Activated B cell treated with CpG ODN at 0.5 μM for 24 hours (primary cell): ENCODE measurements around the gene BARHL1. TPM values are rescaled to one million over a fixed set of nuclear protein-coding genes. Genes with fewer than 3 reads are reported as not detected.

ENCODE experiments used
- ATAC-seq: fragments of 200-7000 bp; cut with Tn5 transposase; one replicate; pipeline ENCODE4 v1.10.0; 2021; ENCODE audit warnings: low read depth, mild to moderate bottlenecking, moderate library complexity
- CTCF ChIA-PET: fragments of 350-600 bp; sonication (Branson Sonifier 250); formaldehyde crosslinking; loops from one replicate; lab custom pipeline; 2021; ENCODE audit warnings: antibody characterized with exemption; lab: Charles Lee
- POLR2A ChIA-PET: fragments of 350-600 bp; sonication (Branson Sonifier 250); formaldehyde crosslinking; loops from one replicate; lab custom pipeline; 2021; ENCODE audit warnings: antibody characterized with exemption; lab: Charles Lee
- DNase-seq: peaks from one replicate; pipeline ENCODE4 v3.0.0; 2022
- H3K27ac Mint-ChIP-seq: one replicate; pipeline ENCODE4 v1.8.0; 2020; ENCODE audit warnings: mixed read lengths
- H3K27me3 Mint-ChIP-seq: one replicate; pipeline ENCODE4 v1.8.0; 2021; ENCODE audit warnings: mixed read lengths
- H3K36me3 Mint-ChIP-seq: one replicate; pipeline ENCODE4 v1.8.0; 2021; ENCODE audit warnings: low read depth, mixed read lengths
- H3K4me1 Mint-ChIP-seq: one replicate; pipeline ENCODE4 v1.8.0; 2021; ENCODE audit warnings: mixed read lengths
- H3K4me3 Mint-ChIP-seq: one replicate; pipeline ENCODE4 v1.8.0; 2020; ENCODE audit warnings: mild to moderate bottlenecking, mixed read lengths
- H3K9me3 Mint-ChIP-seq: one replicate; pipeline ENCODE4 v1.8.0; 2020; ENCODE audit warnings: mixed read lengths
- CTCF ChIP-seq: fragments of 200-600 bp; IDR thresholded peaks from one replicate; pipeline ENCODE4 v1.8.0; 2022; ENCODE audit warnings: antibody characterized with exemption, mild to moderate bottlenecking
- intact Hi-C: fragments of 100-400 bp; cut with micrococcal nuclease; formaldehyde crosslinking; loops from one replicate; pipeline ENCODE4 v1.15.1; 2024
- total RNA-seq: library from RNA; stranded (reverse); gene quantifications from 2 replicates; pipeline ENCODE4 v1.2.3, GENCODE V29; 2022

The BARHL1 gene
- total RNA-seq, 1 donor from 2014 or later = not detected

- no peak for DNase-seq
- Mint-ChIP-seq H3K27ac (no peak overlapping the region), H3K27me3 (peaks cover 31% of the 10 kb centered on the region), H3K4me1 (peaks cover 7% of the 10 kb centered on the region), H3K36me3 (peaks cover 34% of the 10 kb centered on the region), H3K9me3 (no peaks in the 10 kb centered on the region), H3K4me3 (no peak overlapping the region)
- intact Hi-C loops = loop anchor here (10.0 kb wide), 1 partner anchor 1927 kb away; the partner anchor contains the start of gene PRDM12
- ChIA-PET POLR2A (no interaction called here), CTCF (no interaction called here)
- TF ChIP-seq CTCF = no peak
- ATAC-seq = no peak
Observed at GRCh38 chr9:132591751-132592314, 9.4 kb downstream of the BARHL1 start.

GRCh38 chr9:132592451-132592850, 10.0 kb downstream of the BARHL1 start:
- no peaks in the 10 kb centered on the region for H3K9me3 Mint-ChIP-seq

GRCh38 chr9:132594412-132594811, 12.0 kb downstream of the BARHL1 start:
- ChIA-PET POLR2A (no interaction called here), CTCF (no interaction called here)
- Mint-ChIP-seq H3K27me3 (peaks cover 22% of the 10 kb centered on the region), H3K36me3 (peaks cover 53% of the 10 kb centered on the region), H3K4me3 (no peak overlapping the region), H3K9me3 (no peaks in the 10 kb centered on the region), H3K4me1 (peaks cover 3% of the 10 kb centered on the region), H3K27ac (no peak overlapping the region)
- DNase-seq (no peak), ATAC-seq (no peak)
- no peak for TF ChIP-seq CTCF
- intact Hi-C loops = loop anchor here (10.0 kb wide), 1 partner anchor 1930 kb away; the partner anchor contains the start of gene PRDM12

More at GRCh38 chr9:132592451-132592850, 10.0 kb downstream of the BARHL1 start:
- ChIA-PET POLR2A (no interaction called here), CTCF (no interaction called here)
- Mint-ChIP-seq H3K36me3 (peaks cover 39% of the 10 kb centered on the region), H3K4me3 (no peak overlapping the region), H3K27me3 (peaks cover 31% of the 10 kb centered on the region), H3K4me1 (peaks cover 7% of the 10 kb centered on the region), H3K27ac (no peak overlapping the region)
- DNase-seq (no peak), ATAC-seq (no peak)
- intact Hi-C loops = loop anchor here (10.0 kb wide), 1 partner anchor 1928 kb away; the partner anchor contains the start of gene PRDM12
- TF ChIP-seq CTCF = no peak

- CTCF ChIA-PET = no interaction called here
- H3K9me3 Mint-ChIP-seq = no peaks in the 10 kb centered on the region
- ATAC-seq = no peak
Observed at GRCh38 chr9:132595319-132595718, 12.9 kb downstream of the BARHL1 start.

More at GRCh38 chr9:132595319-132595718, 12.9 kb downstream of the BARHL1 start:
- H3K36me3 Mint-ChIP-seq = peaks cover 63% of the 10 kb centered on the region
- TF ChIP-seq CTCF = no peak
- H3K4me3 Mint-ChIP-seq = no peak overlapping the region
- POLR2A ChIA-PET = no interaction called here
- H3K4me1 Mint-ChIP-seq = peaks cover 3% of the 10 kb centered on the region
- intact Hi-C loops = loop anchor here (10.0 kb wide), 1 partner anchor 1931 kb away; the partner anchor contains the start of gene PRDM12
- H3K27ac Mint-ChIP-seq = no peak overlapping the region
- peaks cover 21% of the 10 kb centered on the region for H3K27me3 Mint-ChIP-seq
- DNase-seq = no peak
